ENCODE results near the gene DOCK10.

Gene DOCK10

DNA sequence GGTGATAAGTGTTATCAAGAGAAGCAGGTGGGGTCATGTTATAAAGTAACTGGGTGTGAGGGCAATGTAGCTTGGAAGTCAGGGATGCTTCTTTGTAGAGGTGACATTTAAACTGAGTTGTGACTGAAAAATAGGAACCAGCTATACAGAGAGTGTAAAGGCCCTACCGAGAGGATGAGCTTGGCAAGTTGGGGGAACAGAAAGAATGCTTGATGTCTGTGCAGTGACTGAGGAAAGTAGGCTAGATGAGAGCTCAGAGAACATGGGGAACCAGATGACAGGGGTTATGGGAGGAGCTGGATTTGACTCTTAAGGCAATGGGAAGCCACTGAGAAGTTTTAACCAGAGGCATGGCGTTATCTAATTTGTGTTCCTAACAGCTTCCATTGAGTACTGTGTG, 115.3 kb downstream of the DOCK10 start:
- no peak for ATAC-seq
- no peak for TF ChIP-seq SNAI2 (CRISPR knock-in tag; IDR thresholded peaks at IDR 0.05)
- no peak for TF ChIP-seq PPARA (CRISPR knock-in tag; IDR thresholded peaks at IDR 0.05; ENCODE audit: borderline replicate concordance)
- no peak for TF ChIP-seq TCF4 (CRISPR knock-in tag; IDR thresholded peaks at IDR 0.05; ENCODE audit: borderline replicate concordance)
- TF ChIP-seq ZNF565 (CRISPR knock-in tag; conservative IDR thresholded peaks at IDR 0.05; ENCODE audit: low read depth) = no peak
- no peak for TF ChIP-seq TOX (CRISPR knock-in tag; IDR thresholded peaks at IDR 0.05; ENCODE audit: borderline replicate concordance)
- TF ChIP-seq ZFP30 (CRISPR knock-in tag; IDR thresholded peaks at IDR 0.05) = no peak
- no peak for TF ChIP-seq BACH2 (CRISPR knock-in tag; IDR thresholded peaks at IDR 0.05; ENCODE audit: borderline replicate concordance)
- TF ChIP-seq OSR1 (CRISPR knock-in tag; IDR thresholded peaks at IDR 0.05) = no peak
- TF ChIP-seq ZNF8 (CRISPR knock-in tag; IDR thresholded peaks at IDR 0.05) = no peak

DNA sequence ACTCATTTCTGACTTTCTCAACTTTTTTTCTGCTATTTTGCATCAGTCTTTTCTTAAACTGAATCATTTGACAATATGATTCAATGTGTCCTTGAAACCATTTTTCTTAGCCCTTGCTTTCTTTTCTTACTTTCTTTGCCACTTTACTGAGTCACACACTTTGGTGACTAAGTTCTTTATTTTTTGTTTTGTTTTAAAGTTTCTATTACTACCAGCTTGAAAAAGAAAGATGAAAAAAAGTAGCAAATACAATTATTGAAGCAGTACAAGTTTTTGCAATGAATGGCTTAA, 116.5 kb downstream of the DOCK10 start:
- ATAC-seq = peak; percentile 38; the same call in 2 of the 3 replicates
- TF ChIP-seq TOX (CRISPR knock-in tag; IDR thresholded peaks at IDR 0.05; ENCODE audit: borderline replicate concordance) (no peak), ZFP30 (CRISPR knock-in tag; IDR thresholded peaks at IDR 0.05) (no peak), ZNF565 (CRISPR knock-in tag; conservative IDR thresholded peaks at IDR 0.05; ENCODE audit: low read depth) (no peak), ESRRG (CRISPR knock-in tag; IDR thresholded peaks at IDR 0.05) (no peak), ZC3H10 (CRISPR knock-in tag; IDR thresholded peaks at IDR 0.05) (no peak), TCF4 (CRISPR knock-in tag; IDR thresholded peaks at IDR 0.05; ENCODE audit: borderline replicate concordance) (no peak), RARB (CRISPR knock-in tag; IDR thresholded peaks at IDR 0.05) (no peak), ZFP3 (CRISPR knock-in tag; IDR thresholded peaks at IDR 0.05) (no peak), CSDC2 (CRISPR knock-in tag; IDR thresholded peaks at IDR 0.05) (no peak), ISL1 (CRISPR knock-in tag; IDR thresholded peaks at IDR 0.05) (no peak), PPARA (CRISPR knock-in tag; IDR thresholded peaks at IDR 0.05; ENCODE audit: borderline replicate concordance) (no peak), OSR1 (CRISPR knock-in tag; IDR thresholded peaks at IDR 0.05) (no peak)
- TF ChIP-seq, protein P1, sequence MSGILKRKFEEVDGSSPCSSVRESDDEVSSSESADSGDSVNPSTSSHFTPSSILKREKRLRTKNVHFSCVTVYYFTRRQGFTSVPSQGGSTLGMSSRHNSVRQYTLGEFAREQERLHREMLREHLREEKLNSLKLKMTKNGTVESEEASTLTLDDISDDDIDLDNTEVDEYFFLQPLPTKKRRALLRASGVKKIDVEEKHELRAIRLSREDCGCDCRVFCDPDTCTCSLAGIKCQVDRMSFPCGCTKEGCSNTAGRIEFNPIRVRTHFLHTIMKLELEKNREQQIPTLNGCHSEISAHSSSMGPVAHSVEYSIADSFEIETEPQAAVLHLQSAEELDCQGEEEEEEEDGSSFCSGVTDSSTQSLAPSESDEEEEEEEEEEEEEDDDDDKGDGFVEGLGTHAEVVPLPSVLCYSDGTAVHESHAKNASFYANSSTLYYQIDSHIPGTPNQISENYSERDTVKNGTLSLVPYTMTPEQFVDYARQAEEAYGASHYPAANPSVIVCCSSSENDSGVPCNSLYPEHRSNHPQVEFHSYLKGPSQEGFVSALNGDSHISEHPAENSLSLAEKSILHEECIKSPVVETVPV (CRISPR knock-in tag; IDR thresholded peaks at IDR 0.05) = no peak
- TF ChIP-seq, protein P2, sequence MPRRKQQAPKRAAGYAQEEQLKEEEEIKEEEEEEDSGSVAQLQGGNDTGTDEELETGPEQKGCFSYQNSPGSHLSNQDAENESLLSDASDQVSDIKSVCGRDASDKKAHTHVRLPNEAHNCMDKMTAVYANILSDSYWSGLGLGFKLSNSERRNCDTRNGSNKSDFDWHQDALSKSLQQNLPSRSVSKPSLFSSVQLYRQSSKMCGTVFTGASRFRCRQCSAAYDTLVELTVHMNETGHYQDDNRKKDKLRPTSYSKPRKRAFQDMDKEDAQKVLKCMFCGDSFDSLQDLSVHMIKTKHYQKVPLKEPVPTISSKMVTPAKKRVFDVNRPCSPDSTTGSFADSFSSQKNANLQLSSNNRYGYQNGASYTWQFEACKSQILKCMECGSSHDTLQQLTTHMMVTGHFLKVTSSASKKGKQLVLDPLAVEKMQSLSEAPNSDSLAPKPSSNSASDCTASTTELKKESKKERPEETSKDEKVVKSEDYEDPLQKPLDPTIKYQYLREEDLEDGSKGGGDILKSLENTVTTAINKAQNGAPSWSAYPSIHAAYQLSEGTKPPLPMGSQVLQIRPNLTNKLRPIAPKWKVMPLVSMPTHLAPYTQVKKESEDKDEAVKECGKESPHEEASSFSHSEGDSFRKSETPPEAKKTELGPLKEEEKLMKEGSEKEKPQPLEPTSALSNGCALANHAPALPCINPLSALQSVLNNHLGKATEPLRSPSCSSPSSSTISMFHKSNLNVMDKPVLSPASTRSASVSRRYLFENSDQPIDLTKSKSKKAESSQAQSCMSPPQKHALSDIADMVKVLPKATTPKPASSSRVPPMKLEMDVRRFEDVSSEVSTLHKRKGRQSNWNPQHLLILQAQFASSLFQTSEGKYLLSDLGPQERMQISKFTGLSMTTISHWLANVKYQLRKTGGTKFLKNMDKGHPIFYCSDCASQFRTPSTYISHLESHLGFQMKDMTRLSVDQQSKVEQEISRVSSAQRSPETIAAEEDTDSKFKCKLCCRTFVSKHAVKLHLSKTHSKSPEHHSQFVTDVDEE (CRISPR knock-in tag; IDR thresholded peaks at IDR 0.05) = no peak
- TF ChIP-seq, protein P3, sequence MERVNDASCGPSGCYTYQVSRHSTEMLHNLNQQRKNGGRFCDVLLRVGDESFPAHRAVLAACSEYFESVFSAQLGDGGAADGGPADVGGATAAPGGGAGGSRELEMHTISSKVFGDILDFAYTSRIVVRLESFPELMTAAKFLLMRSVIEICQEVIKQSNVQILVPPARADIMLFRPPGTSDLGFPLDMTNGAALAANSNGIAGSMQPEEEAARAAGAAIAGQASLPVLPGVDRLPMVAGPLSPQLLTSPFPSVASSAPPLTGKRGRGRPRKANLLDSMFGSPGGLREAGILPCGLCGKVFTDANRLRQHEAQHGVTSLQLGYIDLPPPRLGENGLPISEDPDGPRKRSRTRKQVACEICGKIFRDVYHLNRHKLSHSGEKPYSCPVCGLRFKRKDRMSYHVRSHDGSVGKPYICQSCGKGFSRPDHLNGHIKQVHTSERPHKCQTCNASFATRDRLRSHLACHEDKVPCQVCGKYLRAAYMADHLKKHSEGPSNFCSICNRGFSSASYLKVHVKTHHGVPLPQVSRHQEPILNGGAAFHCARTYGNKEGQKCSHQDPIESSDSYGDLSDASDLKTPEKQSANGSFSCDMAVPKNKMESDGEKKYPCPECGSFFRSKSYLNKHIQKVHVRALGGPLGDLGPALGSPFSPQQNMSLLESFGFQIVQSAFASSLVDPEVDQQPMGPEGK (CRISPR knock-in tag; IDR thresholded peaks at IDR 0.05; ENCODE audit: borderline replicate concordance) = no peak
- TF ChIP-seq, protein P4, sequence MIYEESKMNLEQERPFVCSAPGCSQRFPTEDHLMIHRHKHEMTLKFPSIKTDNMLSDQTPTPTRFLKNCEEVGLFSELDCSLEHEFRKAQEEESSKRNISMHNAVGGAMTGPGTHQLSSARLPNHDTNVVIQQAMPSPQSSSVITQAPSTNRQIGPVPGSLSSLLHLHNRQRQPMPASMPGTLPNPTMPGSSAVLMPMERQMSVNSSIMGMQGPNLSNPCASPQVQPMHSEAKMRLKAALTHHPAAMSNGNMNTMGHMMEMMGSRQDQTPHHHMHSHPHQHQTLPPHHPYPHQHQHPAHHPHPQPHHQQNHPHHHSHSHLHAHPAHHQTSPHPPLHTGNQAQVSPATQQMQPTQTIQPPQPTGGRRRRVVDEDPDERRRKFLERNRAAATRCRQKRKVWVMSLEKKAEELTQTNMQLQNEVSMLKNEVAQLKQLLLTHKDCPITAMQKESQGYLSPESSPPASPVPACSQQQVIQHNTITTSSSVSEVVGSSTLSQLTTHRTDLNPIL (CRISPR knock-in tag; IDR thresholded peaks at IDR 0.05; ENCODE audit: low read depth) = no peak

DNA sequence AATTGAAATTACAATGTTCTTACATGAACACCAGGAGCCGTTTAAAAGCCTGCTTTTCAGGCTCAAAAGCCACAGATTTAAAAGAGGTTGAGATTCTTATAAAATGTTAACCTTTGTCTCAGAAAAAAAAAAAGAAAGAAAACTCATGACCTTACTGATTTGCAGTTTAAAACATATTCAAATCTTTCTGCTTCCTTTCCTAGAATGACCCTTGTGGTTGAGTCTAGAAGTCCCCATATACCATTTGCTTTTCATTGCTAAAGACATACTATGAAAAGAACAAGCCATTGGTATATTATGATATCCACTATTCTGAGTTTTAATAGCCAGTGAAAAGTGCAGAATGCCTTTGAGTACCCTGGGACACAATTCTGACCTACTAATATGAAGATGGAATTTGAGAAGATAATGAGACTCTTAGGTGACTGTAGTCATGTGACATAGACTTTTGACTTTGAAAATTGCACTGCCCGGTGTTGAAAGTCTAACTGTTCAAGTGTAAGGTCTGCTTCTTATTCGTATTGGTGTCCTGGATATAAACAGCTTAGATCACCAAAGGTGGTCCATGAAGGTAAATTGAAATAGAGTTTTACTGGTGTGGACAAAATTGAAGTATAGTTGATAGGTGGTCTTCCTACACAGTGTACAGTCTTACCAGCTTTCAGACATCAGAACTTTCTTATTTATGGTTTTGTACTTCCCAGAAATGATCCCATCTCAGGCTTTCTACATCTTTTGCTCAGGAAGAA, 117.0 kb downstream of the DOCK10 start:
- ATAC-seq = no peak

More for the DNA sequence above, 117.0 kb downstream of the DOCK10 start:
- no peak for TF ChIP-seq SNAI2 (CRISPR knock-in tag; IDR thresholded peaks at IDR 0.05)
- no peak for TF ChIP-seq ZFP30 (CRISPR knock-in tag; IDR thresholded peaks at IDR 0.05)
- TF ChIP-seq, protein P3 (CRISPR knock-in tag; IDR thresholded peaks at IDR 0.05; ENCODE audit: borderline replicate concordance) = no peak
- TF ChIP-seq RARB (CRISPR knock-in tag; IDR thresholded peaks at IDR 0.05) = no peak
- no peak for TF ChIP-seq CSDC2 (CRISPR knock-in tag; IDR thresholded peaks at IDR 0.05)
